Limb (tissue), 2 donors: Measurements from ENCODE around the gene RGS6.
A peak's percentile ranks its signal among the peaks of the same experiment; 100 is the strongest.

Source experiments
- DNase-seq, 2 donors: peaks; one replicate each; pipeline ENCODE4 v3.0.0-alpha.2; 2016; ENCODE audit errors: extremely low spot score in 2 of 2

The RGS6 gene

DNA sequence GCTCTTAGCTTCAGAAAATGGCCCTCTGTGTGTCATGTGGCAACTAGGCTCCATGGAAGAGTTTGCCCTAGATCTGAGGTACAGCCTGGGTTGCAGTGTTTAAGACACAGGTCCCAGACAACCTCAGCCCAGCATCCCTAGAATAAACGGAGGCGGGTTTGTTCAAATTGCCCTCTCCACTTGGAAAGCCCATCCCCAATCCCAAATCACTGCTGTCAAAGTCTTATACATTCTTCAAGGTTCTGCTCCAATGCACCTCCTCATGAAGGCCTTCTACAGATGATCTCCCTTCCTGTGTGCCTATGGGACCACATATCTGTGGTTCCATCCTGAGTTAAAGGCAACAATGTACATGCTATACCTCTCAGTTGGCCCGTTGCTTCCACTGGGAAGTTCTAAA, 671.9 kb downstream of the RGS6 start:
- DNase-seq: peak in 1 of 2 donors; percentile 5

DNA sequence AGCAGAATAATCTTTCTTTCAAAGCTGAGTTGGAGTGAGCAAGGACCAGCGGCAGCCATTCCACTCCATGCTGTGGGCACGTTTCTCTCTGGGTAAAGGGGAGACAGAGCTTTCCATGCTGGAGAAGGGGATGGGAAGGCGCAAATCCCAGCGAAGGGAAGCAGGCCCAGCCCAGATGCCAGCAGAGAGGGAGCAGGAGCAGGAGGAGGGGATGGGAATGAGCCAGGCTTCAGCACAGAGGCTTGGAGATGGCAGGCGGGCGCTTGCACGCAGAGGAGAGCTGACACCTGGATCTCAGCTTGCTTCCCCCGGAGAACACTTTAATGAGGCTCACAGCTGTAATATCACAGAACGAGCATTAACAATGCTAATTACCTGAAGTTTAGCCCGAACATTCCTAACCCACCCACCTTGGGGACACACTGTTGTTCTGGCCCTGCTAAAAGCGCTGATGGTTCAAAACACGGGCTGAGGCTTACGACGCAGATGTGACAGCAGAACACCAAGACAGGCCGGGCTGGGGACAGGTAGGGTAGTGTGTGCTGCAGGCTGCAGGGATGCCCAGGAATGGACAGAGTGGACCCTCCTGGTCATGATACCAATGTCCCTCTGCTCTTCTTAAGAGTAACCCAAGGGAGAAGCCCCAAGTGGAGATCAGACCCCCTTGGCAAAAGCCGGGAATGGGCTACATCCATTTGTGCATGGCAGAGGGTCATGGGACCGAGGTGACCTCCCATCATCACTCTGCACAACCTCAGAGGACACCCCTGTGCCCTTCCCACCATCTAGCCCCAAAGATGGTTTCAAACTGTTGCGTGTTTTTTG, 673.1 kb downstream of the RGS6 start:
- DNase-seq: peak in 1 of 2 donors; percentile 22

DNA sequence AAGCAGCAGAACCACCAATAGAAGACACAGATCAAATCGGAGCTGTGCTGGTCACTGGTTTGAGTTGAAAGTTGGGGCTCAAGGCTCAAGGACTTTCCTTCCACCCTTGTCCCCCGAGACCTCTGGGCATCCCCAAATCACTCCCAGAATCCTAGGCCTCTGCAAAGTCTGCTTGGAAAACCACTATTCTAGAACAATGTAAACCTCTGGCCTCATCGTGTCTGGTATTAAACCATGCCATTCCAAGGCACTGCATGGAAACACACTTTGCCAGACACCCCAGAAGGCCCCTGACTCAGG, 673.6 kb downstream of the RGS6 start:
- no peak for DNase-seq

DNA sequence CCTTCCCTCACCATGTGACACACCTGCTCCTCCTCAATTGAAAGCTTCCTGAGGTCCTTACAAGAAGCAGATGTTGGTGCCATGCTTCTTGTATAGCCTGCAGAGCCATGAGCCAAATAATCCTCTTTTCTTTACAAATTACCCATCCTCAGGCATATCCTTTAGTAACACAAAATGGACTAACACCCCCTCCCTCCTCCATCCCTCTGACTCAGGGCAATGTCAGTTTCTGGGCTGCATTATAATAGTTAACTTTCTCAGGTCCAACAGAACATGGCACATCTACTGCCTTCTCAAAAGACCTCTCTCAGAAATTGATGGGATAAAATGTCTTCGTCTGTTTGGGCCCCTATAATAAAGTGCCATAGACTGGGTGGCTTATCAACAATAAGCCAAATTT, 674.6 kb downstream of the RGS6 start:
- DNase-seq: no peak

DNA sequence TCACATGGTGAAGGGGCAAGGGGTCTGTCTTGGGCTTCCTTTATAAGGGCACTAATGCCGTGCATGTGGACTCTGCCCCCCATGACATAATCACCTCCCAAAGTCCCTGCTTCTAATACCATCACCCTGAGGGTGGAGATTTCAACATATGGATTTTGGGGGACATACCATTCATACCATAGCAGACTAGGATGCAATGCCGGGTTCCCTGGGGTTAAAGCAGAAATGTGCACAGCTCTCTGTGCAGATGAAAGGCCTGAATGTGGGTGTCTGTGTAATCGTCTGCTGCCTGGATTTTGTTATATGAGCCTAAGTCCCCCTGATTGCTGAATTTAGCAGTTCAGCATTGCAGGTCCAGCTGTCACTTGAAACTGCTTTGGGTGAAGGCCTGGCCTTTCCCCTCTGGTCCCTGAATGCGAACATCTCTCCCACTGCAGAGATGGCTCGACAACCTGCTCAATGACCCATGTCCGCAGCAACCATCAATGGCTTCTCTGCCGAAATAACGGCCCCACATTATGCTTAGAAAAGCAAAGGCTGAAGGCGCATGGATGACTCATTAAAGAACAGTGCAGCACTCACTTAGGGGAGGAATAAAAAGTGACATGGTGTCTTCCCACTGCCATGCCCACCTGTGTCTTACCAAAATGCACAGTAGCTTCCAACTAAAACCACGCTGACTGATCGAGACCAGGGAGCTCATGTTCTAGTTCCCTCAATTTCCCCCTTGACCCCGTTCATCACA, 675.3 kb downstream of the RGS6 start:
- peak in 1 of 2 donors; percentile 15 for DNase-seq

DNA sequence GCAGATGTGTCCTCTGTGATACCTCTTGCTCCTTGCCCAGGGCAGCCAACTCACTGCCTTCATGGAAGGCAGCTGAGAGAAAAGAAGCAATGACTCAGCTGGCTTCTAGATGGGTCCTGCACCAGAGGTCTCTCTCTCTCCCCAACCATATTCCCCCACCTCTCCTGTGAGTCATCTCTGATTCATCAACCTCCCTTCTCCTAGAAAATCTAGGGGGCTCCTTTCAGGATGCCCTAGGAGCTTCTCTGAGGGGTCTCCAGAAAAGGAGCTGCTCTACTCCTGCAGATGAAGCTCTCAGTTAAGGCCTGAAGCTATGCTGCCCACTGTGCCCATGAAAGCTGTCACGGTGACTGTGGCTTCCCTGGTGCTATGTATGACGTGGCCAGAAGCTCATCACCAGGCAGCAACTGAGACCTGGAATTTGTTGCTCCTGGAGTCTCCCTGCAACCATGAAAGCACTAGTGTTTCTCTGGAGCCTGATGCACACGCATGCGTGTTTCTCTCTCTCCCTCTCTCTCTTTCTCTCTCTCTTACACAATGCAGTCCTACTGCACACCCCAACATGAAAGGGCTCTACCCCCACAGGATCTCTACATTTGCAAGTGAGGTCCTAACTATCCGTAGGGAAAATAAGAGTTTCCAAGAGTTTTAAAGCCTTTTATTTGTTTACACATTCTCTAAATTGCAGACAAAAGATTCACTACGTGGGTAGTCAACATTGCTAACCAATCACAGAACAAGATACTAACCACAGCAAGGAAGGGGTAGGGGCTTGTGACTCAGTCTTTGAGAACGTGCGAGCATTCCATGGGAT, 676.4 kb downstream of the RGS6 start:
- DNase-seq: no peak

DNA sequence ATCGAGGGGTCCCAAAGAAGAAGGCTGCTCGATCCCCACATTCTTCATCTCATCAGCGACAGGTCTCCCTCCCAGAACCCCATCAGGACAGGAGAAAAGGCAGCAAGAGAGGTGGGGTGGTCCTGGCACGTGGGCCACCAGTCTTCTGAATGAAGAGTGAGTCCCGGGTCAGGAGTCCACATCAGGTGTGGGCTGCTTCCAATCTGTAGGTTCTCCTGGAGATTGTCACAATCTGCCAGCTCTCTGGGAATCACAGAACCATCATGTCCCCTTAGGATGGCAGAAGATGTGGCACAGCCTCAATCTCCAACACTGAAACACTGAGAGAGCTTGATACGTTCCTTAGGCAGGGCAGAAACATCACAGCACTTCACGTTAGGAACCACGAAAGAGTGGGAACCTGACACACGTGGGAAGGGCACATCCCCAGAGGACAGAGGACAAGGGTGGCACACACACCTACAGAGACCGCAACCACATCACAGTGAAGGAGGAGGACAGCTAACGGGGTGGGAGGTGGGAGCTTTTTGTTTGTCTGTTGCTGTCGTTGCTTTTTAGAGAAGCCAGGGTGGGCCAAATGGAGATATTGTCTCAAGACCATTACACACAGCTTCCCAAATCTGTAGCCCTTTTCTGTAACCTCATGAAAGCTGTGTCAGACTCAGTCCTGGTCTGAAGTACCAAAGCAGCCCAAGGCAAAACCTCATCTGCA, 677.1 kb downstream of the RGS6 start:
- DNase-seq: no peak

DNA sequence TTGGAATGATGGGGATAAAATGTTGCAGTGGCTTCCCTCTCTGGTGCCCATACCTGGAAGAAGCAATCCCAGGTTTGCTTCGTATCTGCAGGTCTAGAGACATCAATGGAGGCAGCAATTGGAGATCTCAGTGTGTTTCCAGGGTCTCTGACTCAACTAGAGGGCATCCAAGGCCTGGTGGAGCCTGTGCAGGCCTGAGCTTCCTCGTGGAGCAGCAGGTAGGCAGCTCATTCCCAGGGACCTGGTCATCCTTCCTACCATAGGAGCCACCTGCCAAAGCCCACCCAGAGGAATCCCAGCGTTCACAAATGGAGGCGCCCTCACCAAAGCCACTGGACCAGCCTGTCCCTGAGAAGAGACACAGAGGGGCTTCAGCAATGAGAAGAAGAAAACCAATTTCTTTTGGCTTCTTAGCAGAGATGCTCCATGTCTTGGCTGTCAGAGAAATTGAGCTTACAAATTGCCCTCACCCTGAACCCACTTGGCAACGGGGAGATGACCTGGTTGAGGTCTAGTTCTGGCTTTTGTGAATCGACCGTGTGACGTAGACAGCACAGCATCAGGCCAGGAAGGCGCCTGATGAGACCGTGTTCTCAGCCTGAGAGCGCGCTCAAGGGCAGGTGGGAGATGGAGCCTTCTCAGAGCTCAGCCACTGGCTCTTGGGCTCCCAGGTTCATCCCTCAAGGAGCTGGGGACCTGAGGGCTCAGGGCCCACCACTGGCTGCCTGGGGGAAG, 678.0 kb downstream of the RGS6 start:
- DNase-seq: no peak

DNA sequence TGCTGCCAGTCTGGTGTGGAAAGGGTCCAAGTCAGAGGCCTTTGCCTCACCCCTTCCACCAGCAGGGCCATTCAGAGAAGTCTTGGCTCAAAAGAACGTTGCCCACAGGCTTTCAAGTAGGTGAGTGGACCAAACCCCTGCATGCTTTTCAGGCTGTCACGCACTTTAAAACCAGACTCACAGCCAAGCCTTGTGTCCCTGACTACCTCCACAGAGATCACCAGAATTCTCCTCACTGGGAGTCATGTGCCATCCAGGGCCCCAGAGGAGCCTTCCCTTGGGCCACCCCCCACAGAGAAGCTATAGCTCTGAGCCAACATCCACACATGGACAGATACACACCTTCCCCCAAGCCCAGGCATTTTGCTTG, 678.6 kb downstream of the RGS6 start:
- DNase-seq: no peak

DNA sequence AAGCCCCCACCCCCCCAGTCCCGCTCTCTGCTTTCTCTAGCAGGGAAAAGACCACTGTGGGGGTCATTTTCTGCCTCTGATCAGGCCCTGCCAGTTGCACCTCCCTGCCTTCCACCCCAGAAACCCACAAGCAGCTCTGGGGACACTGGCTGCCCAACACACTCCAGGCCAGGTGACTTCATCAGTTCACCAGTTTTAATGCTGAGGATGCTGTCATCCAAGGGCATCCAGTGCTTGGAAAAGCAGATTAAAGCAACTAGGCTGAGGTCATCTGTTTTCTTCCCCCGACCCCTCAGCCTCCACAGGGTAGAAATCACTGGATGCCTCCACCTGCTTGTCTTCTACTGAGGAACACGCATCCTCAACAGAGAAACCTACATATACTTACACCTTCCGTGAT, 679.3 kb downstream of the RGS6 start:
- no peak for DNase-seq

DNA sequence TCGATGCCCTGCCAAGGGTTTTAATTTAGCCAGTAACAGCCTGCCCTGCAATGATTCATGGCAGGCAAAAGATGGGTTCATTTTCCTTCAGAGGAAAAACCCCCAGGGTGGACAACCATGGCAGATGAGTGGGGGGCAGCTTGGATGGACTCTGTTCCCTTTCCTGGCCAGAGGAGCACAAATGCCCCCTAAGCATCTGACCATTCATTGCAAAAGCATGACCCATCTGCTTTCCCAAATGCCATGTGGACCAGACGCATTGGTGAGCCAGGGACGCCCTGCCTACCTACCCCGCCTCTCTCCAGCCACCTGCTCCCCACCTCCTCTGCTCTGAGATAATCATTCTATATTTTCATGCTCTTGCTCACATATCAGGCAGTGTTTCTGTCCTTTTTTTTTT, 679.8 kb downstream of the RGS6 start:
- DNase-seq: peak in 1 of 2 donors; percentile 12

DNA sequence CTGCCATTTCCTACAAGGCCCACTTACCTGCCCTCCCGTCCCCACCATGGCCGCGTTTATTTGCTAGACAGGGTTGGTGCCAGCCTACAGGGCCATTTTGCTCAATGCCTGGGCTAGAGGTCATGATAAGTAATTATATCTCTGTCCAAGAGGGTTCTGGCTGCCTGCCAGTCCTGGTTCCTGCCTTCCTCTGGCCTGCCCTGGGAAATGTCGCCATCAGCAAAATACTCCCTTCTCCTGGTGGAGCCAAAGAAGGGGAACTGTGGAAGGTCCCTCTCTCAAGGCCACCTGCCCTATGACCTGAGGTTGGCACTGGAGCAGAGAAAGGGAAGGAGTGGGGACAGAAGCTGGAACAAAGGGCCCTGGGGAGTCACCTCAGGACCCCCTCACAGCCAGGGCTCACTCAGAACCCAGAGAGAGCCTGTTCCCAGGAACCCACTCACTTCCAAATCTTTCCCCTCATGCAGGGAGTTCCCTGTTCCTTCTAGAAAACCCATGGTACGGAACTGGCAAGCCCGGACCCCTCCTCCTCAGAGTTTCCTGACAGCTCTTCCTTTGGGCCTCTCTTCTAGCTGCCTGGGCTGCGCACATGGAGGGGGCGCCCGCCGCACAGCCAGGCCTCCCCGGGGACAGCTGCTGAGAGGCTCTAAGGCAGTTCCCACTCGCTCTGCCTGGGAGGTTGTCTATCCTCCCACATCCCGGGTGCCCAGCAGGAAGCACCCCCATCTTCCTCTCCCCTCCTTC, 681.2 kb downstream of the RGS6 start:
- no peak for DNase-seq

DNA sequence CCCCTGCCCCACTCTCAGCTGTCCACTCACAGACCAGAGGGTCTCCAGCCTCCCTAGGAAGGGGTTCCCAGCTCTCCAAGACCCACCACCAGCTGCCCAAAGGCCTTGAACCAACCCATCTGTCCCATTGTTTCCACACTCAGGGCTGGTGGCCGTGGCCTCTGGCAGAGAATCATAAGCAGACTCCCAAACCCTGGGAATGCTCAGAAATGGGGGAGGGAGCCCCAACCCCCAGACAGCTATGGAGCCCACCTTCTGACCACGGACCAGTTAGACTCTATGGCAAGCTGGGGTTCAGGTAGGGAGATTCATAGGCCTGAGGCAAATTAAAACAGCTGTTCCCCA, 681.7 kb downstream of the RGS6 start:
- no peak for DNase-seq

DNA sequence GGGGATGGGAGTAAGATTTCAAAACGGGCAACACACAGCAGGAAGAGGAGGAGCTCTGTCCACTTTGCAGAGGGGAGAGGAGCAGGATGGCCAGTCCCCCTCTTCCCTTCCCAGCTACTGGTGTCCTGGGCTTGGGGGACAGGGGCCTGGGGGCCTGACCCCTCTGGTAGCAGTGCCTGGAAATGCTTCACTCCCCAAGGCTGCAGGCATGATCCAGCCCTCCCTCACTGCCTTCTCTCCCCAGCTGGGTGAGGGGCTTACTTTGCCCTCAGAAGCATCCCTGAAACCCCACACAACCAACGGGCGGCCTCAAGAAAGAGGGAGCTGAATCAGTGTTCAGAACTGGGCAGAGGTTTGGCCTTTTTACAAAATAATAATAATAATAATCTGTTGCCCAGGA, 682.1 kb downstream of the RGS6 start:
- DNase-seq: no peak

DNA sequence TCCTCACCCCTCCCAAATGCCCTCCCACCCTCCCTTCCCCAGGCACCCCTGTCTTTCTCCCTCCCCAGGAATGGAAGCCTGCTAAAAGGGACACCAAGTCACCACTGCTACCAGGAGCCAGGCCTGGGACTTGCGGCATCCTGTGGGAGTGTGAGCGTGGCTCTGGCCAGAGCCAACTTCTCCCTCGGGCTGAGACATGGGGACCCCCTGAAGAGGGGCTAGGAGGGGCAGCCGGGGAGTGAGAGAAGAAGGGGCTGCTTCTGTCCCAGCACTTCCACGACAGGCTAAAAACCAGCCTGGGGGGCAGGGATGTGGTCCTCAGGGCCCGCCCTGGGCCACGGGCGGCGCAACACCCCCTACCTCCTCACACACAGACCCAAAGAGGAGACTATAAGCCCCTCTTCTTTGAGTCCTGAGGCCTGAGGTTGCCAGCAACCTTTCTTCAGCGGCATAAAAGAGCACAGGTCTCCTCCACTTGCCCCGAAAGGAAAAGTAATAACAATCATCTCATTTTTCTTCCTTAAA, 682.7 kb downstream of the RGS6 start:
- DNase-seq: no peak

DNA sequence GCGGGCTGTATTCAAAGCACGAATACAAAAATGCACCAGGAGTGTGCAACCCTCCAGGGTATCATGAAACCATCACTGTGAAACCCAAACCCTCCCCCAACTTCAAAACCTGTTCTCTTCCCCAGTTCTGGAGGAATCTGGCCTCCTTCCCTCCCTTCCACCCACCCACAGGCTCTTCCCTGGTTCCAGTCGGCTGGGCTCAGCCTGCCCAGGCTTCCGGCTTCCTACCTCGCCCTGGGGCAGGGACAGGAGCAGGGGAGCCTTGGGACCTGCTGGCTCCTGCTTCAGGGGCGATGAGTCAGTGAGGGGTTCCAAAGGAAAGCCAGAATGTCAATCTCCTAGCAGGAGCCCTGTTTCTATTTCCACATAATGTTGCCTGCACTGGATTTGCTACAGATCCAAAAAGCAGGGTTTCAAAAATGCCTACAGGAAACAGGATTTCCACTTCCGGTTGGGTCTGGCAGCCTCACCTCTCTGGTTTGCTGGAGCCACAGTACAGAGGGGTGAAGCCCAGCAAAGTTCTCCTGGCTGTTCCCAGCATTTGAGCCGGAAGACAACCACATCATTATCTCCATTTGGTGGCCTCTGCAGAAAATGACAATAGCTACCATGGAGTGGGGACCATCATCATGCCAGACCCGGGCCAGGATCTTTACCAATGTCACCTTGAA, 683.4 kb downstream of the RGS6 start:
- DNase-seq: no peak
